ENCODE results near the gene HOMER1.

- TF ChIP-seq CTCF (IDR thresholded peaks at IDR 0.05) (no peak), POLR2A (IDR thresholded peaks at IDR 0.05) (no peak)
These were observed 25.9 kb downstream of the HOMER1 start for GRCh38 chr5:79488058-79488457.
